ENCODE measurements around the gene NDP.

NDP gene

GRCh38 chrX:44002567-44002966 is 29.4 kb upstream of the NDP start:
- in situ Hi-C loops (cut with HindIII; ENCODE audit: low pct_ligation_motif_present, low sequenced_read_pairs) = no loop called here
- Histone ChIP-seq H3K27me3 (replicated peaks) (no peaks in the 10 kb centered on the region), H3K27ac (no peak overlapping the region), H3K36me3 (replicated peaks) (no peaks in the 10 kb centered on the region), H3K4me3 (ENCODE audit: low read depth, low read length) (no peak overlapping the region)
- DNase-seq = no peak
- TF ChIP-seq CTCF (IDR thresholded peaks at IDR 0.05; ENCODE audit: low read depth, low read length, missing control alignments) = no peak

DNA sequence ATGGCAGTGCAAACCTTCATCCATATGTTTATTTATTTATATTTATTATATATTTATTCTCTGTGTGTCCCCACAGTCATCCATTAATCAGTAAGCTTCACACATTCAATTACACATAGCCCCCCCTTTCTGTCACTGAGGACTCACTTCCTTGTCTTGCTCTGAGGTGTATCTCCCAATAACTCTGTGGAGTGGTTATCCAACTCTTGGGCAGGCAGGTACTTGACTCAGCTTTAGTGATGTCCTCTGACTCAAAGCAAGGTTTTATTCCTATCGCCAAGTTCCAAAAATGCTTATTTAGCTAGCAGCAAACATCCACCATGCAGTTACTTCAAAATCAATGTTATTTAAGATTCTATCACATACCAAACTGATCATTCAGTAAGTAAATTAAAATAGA is 25.2 kb upstream of the NDP start:
- H3K36me3 ChIP-seq (replicated peaks) = no peaks in the 10 kb centered on the region
- no peak for DNase-seq

DNA sequence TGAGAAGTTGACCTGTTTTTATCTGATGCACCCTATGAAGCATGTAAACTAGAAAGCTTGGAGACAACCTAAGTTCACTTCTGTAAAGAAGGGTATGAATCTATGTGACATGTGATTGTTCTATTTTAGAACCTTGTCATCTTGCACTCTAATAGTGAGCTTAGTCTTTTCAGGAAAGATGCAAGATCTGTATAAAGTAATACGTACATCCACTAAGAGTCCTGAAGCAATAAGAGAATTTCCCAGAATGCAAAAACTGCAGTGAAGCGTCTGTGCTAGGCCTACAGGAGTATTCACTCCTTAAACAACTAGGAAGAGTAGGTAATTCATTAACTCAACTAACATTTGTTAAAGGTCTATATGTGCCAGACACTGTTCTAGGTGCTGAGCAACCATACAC is 23.3 kb upstream of the NDP start:
- Histone ChIP-seq H3K36me3 (replicated peaks) (no peaks in the 10 kb centered on the region), H3K27ac (no peak overlapping the region), H3K4me3 (ENCODE audit: low read depth, low read length) (no peak overlapping the region), H3K27me3 (replicated peaks) (no peaks in the 10 kb centered on the region)
- no peak for TF ChIP-seq CTCF (IDR thresholded peaks at IDR 0.05; ENCODE audit: low read depth, low read length, missing control alignments)
- in situ Hi-C loops (cut with HindIII; ENCODE audit: low pct_ligation_motif_present, low sequenced_read_pairs) = no loop called here
- no peak for DNase-seq

More for the DNA sequence above, 25.2 kb upstream of the NDP start:
- Histone ChIP-seq H3K27ac (no peak overlapping the region), H3K4me3 (ENCODE audit: low read depth, low read length) (no peak overlapping the region), H3K27me3 (replicated peaks) (no peaks in the 10 kb centered on the region)
- in situ Hi-C loops (cut with HindIII; ENCODE audit: low pct_ligation_motif_present, low sequenced_read_pairs) = no loop called here
- no peak for TF ChIP-seq CTCF (IDR thresholded peaks at IDR 0.05; ENCODE audit: low read depth, low read length, missing control alignments)

DNA sequence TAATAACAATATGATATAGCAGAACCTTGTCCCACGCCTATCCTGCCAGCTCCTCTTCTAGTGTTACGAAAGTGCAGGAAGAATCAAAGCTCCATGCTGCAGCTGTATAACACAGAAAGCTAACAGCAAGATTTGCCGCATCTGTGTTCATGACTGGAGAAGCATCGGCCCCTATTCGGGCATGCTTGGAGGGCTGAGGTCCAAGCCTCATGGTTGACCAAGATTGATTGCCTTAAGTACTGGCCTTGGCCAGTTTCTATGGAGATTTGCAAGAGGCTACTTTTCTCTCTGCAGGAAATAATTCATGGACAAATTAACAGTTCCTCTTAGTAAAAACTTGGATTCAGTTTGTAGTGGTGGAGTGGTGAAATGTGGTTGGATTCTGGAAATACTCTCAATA is 12.9 kb upstream of the NDP start:
- in situ Hi-C loops (cut with HindIII; ENCODE audit: low pct_ligation_motif_present, low sequenced_read_pairs) = no loop called here
- no peaks in the 10 kb centered on the region for H3K27me3 ChIP-seq (replicated peaks)
- TF ChIP-seq CTCF (IDR thresholded peaks at IDR 0.05; ENCODE audit: low read depth, low read length, missing control alignments) = no peak

GRCh38 chrX:43985511-43985910 is 12.3 kb upstream of the NDP start:
- in situ Hi-C loops (cut with HindIII; ENCODE audit: low pct_ligation_motif_present, low sequenced_read_pairs) = no loop called here
- no peak for DNase-seq
- Histone ChIP-seq H3K27ac (no peak overlapping the region), H3K4me3 (ENCODE audit: low read depth, low read length) (no peak overlapping the region), H3K27me3 (replicated peaks) (no peaks in the 10 kb centered on the region), H3K36me3 (replicated peaks) (no peaks in the 10 kb centered on the region)
- TF ChIP-seq CTCF (IDR thresholded peaks at IDR 0.05; ENCODE audit: low read depth, low read length, missing control alignments) = no peak

More for the DNA sequence above, 12.9 kb upstream of the NDP start:
- H3K27ac ChIP-seq = no peak overlapping the region
- no peak for DNase-seq
- H3K4me3 ChIP-seq (ENCODE audit: low read depth, low read length) = no peak overlapping the region
- no peaks in the 10 kb centered on the region for H3K36me3 ChIP-seq (replicated peaks)

DNA sequence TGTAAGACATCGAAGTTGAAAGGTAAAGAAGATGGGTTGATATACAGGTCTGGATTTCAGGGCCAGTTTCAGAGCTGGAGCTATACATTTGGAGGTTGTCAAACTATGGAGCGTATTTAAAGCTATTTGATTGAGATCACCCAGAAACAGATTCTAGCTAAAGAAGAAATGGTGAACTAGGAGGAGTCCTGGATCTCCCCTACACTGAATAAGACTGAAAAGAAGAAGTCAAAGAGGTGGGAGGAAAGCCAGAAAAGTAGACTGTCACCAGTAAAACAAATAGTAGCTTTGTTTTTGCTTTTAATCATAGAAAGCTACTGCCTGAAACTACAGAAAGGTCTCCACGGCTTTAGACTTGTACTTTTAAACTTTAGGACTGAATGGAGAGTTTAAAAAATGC is 5.0 kb upstream of the NDP start:
- H3K27me3 ChIP-seq (replicated peaks) = no peaks in the 10 kb centered on the region
- in situ Hi-C loops (cut with HindIII; ENCODE audit: low pct_ligation_motif_present, low sequenced_read_pairs) = no loop called here
- no peak for DNase-seq
- no peaks in the 10 kb centered on the region for H3K36me3 ChIP-seq (replicated peaks)
- H3K4me3 ChIP-seq (ENCODE audit: low read depth, low read length) = no peak overlapping the region
- H3K27ac ChIP-seq = no peak overlapping the region
- TF ChIP-seq CTCF (IDR thresholded peaks at IDR 0.05; ENCODE audit: low read depth, low read length, missing control alignments) = no peak

All from brain microvascular endothelial cell (primary cell).